HG02981 (cell line): ENCODE results near the gene LMO1.

ENCODE experiments used
- ATAC-seq: cut with Tn5 transposase; IDR thresholded peaks from one replicate; pipeline ENCODE4 v1.9.1; 2021; ENCODE audit warnings: mild to moderate bottlenecking, moderate library complexity; ENCODE audit not compliant: unreplicated experiment

Gene LMO1

DNA sequence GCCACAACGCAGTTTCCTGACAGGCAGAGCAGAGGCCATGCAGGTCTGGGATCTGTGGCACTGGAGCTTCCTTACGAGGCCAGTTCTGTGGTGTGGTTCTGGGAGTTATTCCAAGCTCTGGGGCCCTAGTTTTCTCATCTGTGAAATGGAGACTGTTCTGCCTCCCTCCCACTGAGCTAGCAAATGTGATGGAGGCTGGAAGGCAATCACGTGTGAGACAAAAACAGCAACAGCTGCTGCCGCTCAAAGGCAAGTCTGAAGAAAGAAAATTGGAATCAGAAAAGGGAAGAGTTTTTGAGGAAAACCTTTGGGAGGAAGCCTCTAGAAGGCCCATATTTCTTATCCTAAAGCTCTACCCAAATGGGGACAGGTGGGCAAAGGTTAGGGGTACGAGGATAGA is 86.5 kb downstream of the LMO1 start:
- ATAC-seq: no peak
